ENCODE results near the gene MIEF2.

Gene MIEF2

GRCh38 chr17:18259621-18260331 lies 686 bp upstream of the MIEF2 start:
- H3K27me3 Mint-ChIP-seq (ENCODE audit: low read depth, poor library complexity) = no peaks in the 10 kb centered on the region
- no peak for TF ChIP-seq CTCF (IDR thresholded peaks at IDR 0.05)
- no peaks in the 10 kb centered on the region for H3K9me3 Mint-ChIP-seq
- no peak overlapping the region for H3K27ac Mint-ChIP-seq
- H3K4me1 Mint-ChIP-seq = peaks cover 42% of the 10 kb centered on the region
- H3K4me3 Mint-ChIP-seq = peak overlapping the region; percentile 84
- peaks cover 6% of the 10 kb centered on the region for H3K36me3 Mint-ChIP-seq (ENCODE audit: low read depth)
- no peak for DNase-seq

GRCh38 chr17:18261146-18261515 lies 669 bp downstream of the MIEF2 start:
- Mint-ChIP-seq H3K4me1 (peaks cover 40% of the 10 kb centered on the region), H3K27ac (peak overlapping the region; percentile 51), H3K4me3 (peak overlapping the region; percentile 84), H3K9me3 (no peaks in the 10 kb centered on the region), H3K27me3 (ENCODE audit: low read depth, poor library complexity) (no peaks in the 10 kb centered on the region), H3K36me3 (ENCODE audit: low read depth) (peaks cover 6% of the 10 kb centered on the region)
- no peak for TF ChIP-seq CTCF (IDR thresholded peaks at IDR 0.05)
- DNase-seq = no peak

GRCh38 chr17:18261659-18262058 lies 1.2 kb downstream of the MIEF2 start:
- no peak overlapping the region for H3K27ac Mint-ChIP-seq

GRCh38 chr17:18262111-18262510 lies 1.6 kb downstream of the MIEF2 start:
- no peak for TF ChIP-seq CTCF (IDR thresholded peaks at IDR 0.05)
- peak overlapping the region; percentile 84 for H3K4me3 Mint-ChIP-seq
- no peak overlapping the region for H3K27ac Mint-ChIP-seq
- DNase-seq = no peak
- no peaks in the 10 kb centered on the region for H3K9me3 Mint-ChIP-seq
- peaks cover 37% of the 10 kb centered on the region for H3K4me1 Mint-ChIP-seq
- H3K36me3 Mint-ChIP-seq (ENCODE audit: low read depth) = peaks cover 6% of the 10 kb centered on the region
- H3K27me3 Mint-ChIP-seq (ENCODE audit: low read depth, poor library complexity) = no peaks in the 10 kb centered on the region

More at GRCh38 chr17:18261659-18262058, 1.2 kb downstream of the MIEF2 start:
- no peak for TF ChIP-seq CTCF (IDR thresholded peaks at IDR 0.05)
- Mint-ChIP-seq H3K27me3 (ENCODE audit: low read depth, poor library complexity) (no peaks in the 10 kb centered on the region), H3K9me3 (no peaks in the 10 kb centered on the region), H3K4me3 (peak overlapping the region; percentile 84), H3K36me3 (ENCODE audit: low read depth) (peaks cover 6% of the 10 kb centered on the region), H3K4me1 (peaks cover 37% of the 10 kb centered on the region)
- no peak for DNase-seq

GRCh38 chr17:18262641-18263040 lies 2.2 kb downstream of the MIEF2 start:
- peaks cover 37% of the 10 kb centered on the region for H3K4me1 Mint-ChIP-seq
- no peaks in the 10 kb centered on the region for H3K27me3 Mint-ChIP-seq (ENCODE audit: low read depth, poor library complexity)
- H3K27ac Mint-ChIP-seq = no peak overlapping the region
- no peak for DNase-seq
- peak overlapping the region; percentile 44 for H3K4me3 Mint-ChIP-seq
- no peak for TF ChIP-seq CTCF (IDR thresholded peaks at IDR 0.05)
- no peaks in the 10 kb centered on the region for H3K9me3 Mint-ChIP-seq
- peaks cover 6% of the 10 kb centered on the region for H3K36me3 Mint-ChIP-seq (ENCODE audit: low read depth)
